ENCODE measurements around the gene TGFBR3. TPM values are rescaled to one million over a fixed set of nuclear protein-coding genes. Genes with fewer than 3 reads are reported as not detected.

The TGFBR3 gene
- total RNA-seq, 1 donor from 2014 or later: 2.5 TPM

- no peaks in the 10 kb centered on the region for H3K79me2 ChIP-seq (ENCODE audit: insufficient read depth, low read length)
- no peak overlapping the region for H2AFZ ChIP-seq (ENCODE audit: low read depth, low read length)
- H3K4me2 ChIP-seq (ENCODE audit: low read length): no peak overlapping the region
- no peaks in the 10 kb centered on the region for H3K36me3 ChIP-seq (ENCODE audit: insufficient read depth, low read length)
- Mint-ChIP-seq H3K36me3 (ENCODE audit: low read depth, unreplicated experiment) (no peaks in the 10 kb centered on the region), H3K4me1 (ENCODE audit: low read depth, unreplicated experiment) (peaks cover 14% of the 10 kb centered on the region), H3K27me3 (ENCODE audit: low read depth, unreplicated experiment) (no peaks in the 10 kb centered on the region), H3K4me3 (ENCODE audit: unreplicated experiment) (no peak overlapping the region), H3K9me3 (ENCODE audit: unreplicated experiment) (no peaks in the 10 kb centered on the region), H3K27ac (ENCODE audit: unreplicated experiment) (no peak overlapping the region)
- DNase-seq (ENCODE audit: low read depth) (no peak), FAIRE-seq (no peak)
- H3K4me3 ChIP-seq (ENCODE audit: insufficient read depth, low read depth, low read length): no peak overlapping the region
- H4K20me1 ChIP-seq (ENCODE audit: insufficient read depth, low read length): no peaks in the 10 kb centered on the region
- H3K4me1 ChIP-seq (ENCODE audit: insufficient read depth, low read length): peaks cover 8% of the 10 kb centered on the region
- no peak overlapping the region for H3K9ac ChIP-seq (ENCODE audit: low read length)
- no peak overlapping the region for H3K27ac ChIP-seq (ENCODE audit: low read depth, low read length)
- H3K9me3 ChIP-seq (ENCODE audit: insufficient read depth, low read depth, low read length): no peaks in the 10 kb centered on the region
- TF ChIP-seq, protein P1, sequence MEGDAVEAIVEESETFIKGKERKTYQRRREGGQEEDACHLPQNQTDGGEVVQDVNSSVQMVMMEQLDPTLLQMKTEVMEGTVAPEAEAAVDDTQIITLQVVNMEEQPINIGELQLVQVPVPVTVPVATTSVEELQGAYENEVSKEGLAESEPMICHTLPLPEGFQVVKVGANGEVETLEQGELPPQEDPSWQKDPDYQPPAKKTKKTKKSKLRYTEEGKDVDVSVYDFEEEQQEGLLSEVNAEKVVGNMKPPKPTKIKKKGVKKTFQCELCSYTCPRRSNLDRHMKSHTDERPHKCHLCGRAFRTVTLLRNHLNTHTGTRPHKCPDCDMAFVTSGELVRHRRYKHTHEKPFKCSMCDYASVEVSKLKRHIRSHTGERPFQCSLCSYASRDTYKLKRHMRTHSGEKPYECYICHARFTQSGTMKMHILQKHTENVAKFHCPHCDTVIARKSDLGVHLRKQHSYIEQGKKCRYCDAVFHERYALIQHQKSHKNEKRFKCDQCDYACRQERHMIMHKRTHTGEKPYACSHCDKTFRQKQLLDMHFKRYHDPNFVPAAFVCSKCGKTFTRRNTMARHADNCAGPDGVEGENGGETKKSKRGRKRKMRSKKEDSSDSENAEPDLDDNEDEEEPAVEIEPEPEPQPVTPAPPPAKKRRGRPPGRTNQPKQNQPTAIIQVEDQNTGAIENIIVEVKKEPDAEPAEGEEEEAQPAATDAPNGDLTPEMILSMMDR (IDR thresholded peaks at IDR 0.05; ENCODE audit: insufficient read depth, low read depth, low read length): no peak
- no peak for TF ChIP-seq EZH2 (IDR thresholded peaks at IDR 0.05; ENCODE audit: insufficient read depth, low read length)
- no peaks in the 10 kb centered on the region for H3K27me3 ChIP-seq (ENCODE audit: insufficient read depth, low read length)
Measured at GRCh38 chr1:91928026-91928425, 42.1 kb upstream of the TGFBR3 start.

- Histone ChIP-seq H3K4me3 (ENCODE audit: insufficient read depth, low read depth, low read length) (no peak overlapping the region), H3K79me2 (ENCODE audit: insufficient read depth, low read length) (no peaks in the 10 kb centered on the region), H3K4me1 (ENCODE audit: insufficient read depth, low read length) (peaks cover 8% of the 10 kb centered on the region), H3K36me3 (ENCODE audit: insufficient read depth, low read length) (no peaks in the 10 kb centered on the region), H3K27me3 (ENCODE audit: insufficient read depth, low read length) (no peaks in the 10 kb centered on the region), H3K9ac (ENCODE audit: low read length) (no peak overlapping the region), H3K9me3 (ENCODE audit: insufficient read depth, low read depth, low read length) (no peaks in the 10 kb centered on the region), H3K4me2 (ENCODE audit: low read length) (no peak overlapping the region), H2AFZ (ENCODE audit: low read depth, low read length) (no peak overlapping the region), H4K20me1 (ENCODE audit: insufficient read depth, low read length) (no peaks in the 10 kb centered on the region), H3K27ac (ENCODE audit: low read depth, low read length) (no peak overlapping the region)
- TF ChIP-seq, protein P1 (IDR thresholded peaks at IDR 0.05; ENCODE audit: insufficient read depth, low read depth, low read length): no peak
- no peak for TF ChIP-seq EZH2 (IDR thresholded peaks at IDR 0.05; ENCODE audit: insufficient read depth, low read length)
- no peak overlapping the region for H3K4me3 Mint-ChIP-seq (ENCODE audit: unreplicated experiment)
- H3K27ac Mint-ChIP-seq (ENCODE audit: unreplicated experiment): no peak overlapping the region
- no peaks in the 10 kb centered on the region for H3K27me3 Mint-ChIP-seq (ENCODE audit: low read depth, unreplicated experiment)
- DNase-seq (ENCODE audit: low read depth) (no peak), FAIRE-seq (no peak)
- H3K36me3 Mint-ChIP-seq (ENCODE audit: low read depth, unreplicated experiment): no peaks in the 10 kb centered on the region
- no peaks in the 10 kb centered on the region for H3K9me3 Mint-ChIP-seq (ENCODE audit: unreplicated experiment)
- peaks cover 14% of the 10 kb centered on the region for H3K4me1 Mint-ChIP-seq (ENCODE audit: low read depth, unreplicated experiment)
Measured at GRCh38 chr1:91925644-91926435, 39.9 kb upstream of the TGFBR3 start.

DNA sequence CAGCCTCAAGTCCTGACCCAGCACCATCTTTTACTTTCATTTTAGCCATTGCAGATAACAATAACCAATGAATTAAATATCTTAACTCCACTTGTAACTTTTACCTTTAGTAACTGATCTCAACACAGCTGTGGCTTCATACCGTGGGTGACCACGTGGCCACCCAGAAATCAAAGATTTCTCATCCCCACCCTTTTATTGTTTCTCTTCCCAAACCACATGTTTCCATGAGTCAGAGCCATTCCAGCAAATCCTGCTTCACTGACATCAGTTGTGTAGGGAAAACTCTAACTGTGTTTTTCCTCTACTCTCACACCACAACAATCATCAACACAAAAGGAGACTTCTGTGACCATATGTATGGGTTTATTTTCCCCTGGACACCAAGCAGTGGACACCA lies 38.2 kb upstream of the TGFBR3 start:
- no peaks in the 10 kb centered on the region for H3K27me3 ChIP-seq (ENCODE audit: insufficient read depth, low read length)
- Mint-ChIP-seq H3K27me3 (ENCODE audit: low read depth, unreplicated experiment) (no peaks in the 10 kb centered on the region), H3K4me1 (ENCODE audit: low read depth, unreplicated experiment) (peaks cover 10% of the 10 kb centered on the region), H3K4me3 (ENCODE audit: unreplicated experiment) (no peak overlapping the region), H3K9me3 (ENCODE audit: unreplicated experiment) (no peaks in the 10 kb centered on the region), H3K27ac (ENCODE audit: unreplicated experiment) (peak overlapping the region; percentile 14), H3K36me3 (ENCODE audit: low read depth, unreplicated experiment) (no peaks in the 10 kb centered on the region)
- DNase-seq (ENCODE audit: low read depth) (peak; percentile 86), FAIRE-seq (no peak)
- no peak overlapping the region for H3K27ac ChIP-seq (ENCODE audit: low read depth, low read length)
- peak overlapping the region; percentile 8 for H2AFZ ChIP-seq (ENCODE audit: low read depth, low read length)
- no peaks in the 10 kb centered on the region for H3K79me2 ChIP-seq (ENCODE audit: insufficient read depth, low read length)
- no peak overlapping the region for H3K4me3 ChIP-seq (ENCODE audit: insufficient read depth, low read depth, low read length)
- no peaks in the 10 kb centered on the region for H3K36me3 ChIP-seq (ENCODE audit: insufficient read depth, low read length)
- H3K4me2 ChIP-seq (ENCODE audit: low read length): no peak overlapping the region
- peaks cover 8% of the 10 kb centered on the region for H3K4me1 ChIP-seq (ENCODE audit: insufficient read depth, low read length)
- no peak for TF ChIP-seq EZH2 (IDR thresholded peaks at IDR 0.05; ENCODE audit: insufficient read depth, low read length)
- H3K9ac ChIP-seq (ENCODE audit: low read length): no peak overlapping the region
- H3K9me3 ChIP-seq (ENCODE audit: insufficient read depth, low read depth, low read length): no peaks in the 10 kb centered on the region
- H4K20me1 ChIP-seq (ENCODE audit: insufficient read depth, low read length): no peaks in the 10 kb centered on the region

Measured in astrocyte (in vitro differentiated cells and primary cell).